Effector CD8-positive, alpha-beta T cell (primary cell): ENCODE measurements around the gene OR2AJ1.

Source experiments
- DNase-seq: peaks from one replicate; lab custom pipeline; 2025; lab: John Stamatoyannopoulos, UW
- total RNA-seq, 4 experiments: gene quantifications; one replicate each; lab custom pipeline; 2026; lab: John Stamatoyannopoulos, UW

OR2AJ1 gene, protein sequence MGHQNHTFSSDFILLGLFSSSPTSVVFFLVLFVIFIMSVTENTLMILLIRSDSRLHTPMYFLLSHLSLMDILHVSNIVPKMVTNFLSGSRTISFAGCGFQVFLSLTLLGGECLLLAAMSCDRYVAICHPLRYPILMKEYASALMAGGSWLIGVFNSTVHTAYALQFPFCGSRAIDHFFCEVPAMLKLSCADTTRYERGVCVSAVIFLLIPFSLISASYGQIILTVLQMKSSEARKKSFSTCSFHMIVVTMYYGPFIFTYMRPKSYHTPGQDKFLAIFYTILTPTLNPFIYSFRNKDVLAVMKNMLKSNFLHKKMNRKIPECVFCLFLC
- total RNA-seq: 0 reads per million in 4 experiments

DNA sequence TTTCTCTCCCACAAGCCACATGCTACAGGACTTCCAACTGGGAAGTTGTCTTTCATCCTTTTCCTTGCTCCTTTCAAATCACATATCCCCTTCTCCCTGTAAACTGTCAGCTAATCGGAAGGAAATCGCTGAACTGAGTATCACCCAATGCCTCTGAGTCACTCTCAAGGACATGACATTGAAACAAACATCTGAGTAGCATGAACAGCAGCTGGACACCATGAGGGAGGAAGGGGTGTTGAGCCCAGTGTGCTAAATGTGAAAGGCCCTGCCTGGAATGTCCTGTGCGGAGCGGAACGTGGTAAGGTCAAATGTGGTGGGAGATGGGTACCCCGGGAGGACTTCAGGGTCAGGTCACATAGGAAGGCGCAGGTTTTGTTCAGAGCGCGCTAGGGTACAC, at the start of gene OR2AJ1:
OR2AJ1 (plus strand) TSS at position 22 of the 400 bp plus-strand sequence. CDS start 8,880 bp downstream, outside the sequence.
- DNase-seq: no peak

DNA sequence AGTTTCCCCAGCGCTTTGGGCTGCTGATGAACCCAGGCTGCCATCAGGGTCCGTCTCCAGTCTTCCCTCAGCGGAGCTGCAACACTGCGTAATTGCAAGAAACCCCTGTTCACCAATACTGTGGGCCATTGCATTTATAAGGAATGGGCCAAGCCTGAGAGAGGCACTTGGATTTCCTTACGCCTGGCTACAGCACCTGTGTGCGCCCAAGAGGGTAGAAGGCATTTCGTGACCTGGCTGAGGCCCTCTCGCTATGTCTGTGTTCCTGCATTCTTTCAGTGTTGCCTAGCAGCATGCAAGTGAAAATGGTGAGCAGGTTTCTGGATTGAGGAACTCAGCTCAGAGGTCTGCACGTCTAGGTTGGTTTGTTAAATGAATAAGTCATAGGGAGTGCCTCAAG, 41.3 kb upstream of the OR2AJ1 start:
- DNase-seq: no peak

DNA sequence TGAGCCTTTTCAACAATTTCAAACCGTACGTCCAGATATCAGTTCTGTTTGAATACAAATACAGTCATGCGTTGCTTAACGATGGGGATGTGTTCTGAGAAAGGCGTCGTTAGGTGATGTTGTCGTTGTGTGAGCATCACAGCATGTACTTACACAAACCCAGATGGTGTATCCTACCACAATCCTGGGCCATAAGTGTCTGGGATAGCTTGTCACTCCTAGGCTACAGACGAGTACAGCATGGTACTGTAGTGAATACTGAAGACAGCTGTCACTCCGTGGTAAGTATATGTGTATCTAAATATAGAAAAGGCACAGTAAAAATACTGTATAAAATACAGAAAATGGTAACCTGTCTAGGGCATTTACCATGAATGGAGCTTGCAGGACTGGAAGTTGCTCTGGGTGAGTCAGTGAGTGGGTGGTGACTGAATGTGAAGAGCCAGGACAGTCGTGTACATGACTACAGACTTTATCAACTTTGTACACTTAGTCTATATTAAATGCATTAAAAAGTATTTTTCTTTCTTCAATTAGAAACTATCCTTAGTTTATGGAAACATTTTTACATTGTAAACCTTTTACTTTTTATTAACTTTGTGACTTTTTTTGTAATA, 39.8 kb upstream of the OR2AJ1 start:
- no peak for DNase-seq

DNA sequence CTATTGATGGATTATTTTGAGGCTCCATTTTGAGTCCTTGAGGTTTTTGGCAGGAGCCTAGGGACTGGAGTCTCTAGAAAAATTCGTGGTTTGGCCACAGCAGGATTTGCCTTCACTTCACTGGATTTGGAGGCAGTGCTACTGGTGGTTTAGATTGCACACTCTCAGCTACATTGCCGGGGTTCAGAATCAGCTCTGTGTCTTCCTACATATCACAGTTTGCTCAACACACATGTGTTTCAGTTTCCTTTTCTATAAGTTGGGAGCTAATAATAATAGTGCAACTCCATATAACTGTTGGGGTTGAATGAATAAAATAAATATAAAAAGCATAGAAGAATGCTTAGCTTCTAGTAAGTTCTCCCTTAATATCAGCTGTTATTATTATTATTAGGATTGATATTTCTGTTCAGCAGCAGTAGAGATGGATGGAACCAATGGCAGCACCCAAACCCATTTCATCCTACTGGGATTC, 29.5 kb upstream of the OR2AJ1 start, which contains the start of gene OR2W3:
OR2W3 (plus strand) TSS at position 425 of the 475 bp plus-strand sequence; CDS start at position 425, 0 bp downstream.
- no peak for DNase-seq

DNA sequence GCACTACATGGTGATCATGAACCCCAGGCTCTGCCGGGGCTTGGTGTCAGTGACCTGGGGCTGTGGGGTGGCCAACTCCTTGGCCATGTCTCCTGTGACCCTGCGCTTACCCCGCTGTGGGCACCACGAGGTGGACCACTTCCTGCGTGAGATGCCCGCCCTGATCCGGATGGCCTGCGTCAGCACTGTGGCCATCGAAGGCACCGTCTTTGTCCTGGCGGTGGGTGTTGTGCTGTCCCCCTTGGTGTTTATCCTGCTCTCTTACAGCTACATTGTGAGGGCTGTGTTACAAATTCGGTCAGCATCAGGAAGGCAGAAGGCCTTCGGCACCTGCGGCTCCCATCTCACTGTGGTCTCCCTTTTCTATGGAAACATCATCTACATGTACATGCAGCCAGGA, 28.7 kb upstream of the OR2AJ1 start:
- DNase-seq: no peak

DNA sequence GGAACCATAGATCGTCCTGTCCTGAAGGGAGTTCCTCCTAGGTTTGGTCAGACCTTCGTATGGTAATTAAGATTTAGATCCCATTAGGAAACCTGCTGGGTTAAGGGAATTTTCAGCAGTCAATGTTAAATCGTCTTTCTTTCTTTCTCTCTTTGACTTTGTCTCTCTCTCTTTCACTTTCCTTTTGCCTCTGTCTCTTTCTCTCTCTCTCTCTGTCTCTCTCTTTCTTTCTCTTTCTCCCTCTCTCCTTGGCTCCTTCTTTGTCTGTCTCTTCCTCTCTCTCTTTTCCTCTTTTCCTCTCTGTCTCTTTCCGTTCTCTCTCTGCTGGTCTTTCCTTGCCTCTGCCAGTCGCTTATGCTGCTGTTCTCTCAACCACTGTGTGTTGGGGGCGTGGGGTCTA, 20.6 kb upstream of the OR2AJ1 start:
- DNase-seq: no peak

DNA sequence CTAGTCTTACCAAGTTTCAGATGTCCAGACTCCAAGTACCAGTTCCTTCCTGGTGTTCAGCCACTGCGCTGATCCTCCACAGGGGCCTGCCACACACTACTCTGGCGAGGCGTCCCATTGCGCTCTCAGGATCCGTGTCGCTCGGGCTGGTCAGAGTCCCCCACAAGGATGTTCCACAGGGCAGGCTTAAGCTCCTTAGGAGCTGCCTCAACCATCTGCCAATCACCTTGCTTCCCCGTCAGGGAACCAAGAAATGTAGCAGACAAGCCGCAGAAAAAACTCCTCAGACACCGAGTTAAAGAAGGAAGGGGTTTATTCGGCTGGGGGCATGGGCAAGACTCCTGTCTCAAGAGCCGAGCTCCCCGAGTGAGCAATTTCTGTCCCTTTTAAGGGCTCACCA, 19.5 kb upstream of the OR2AJ1 start:
- no peak for DNase-seq

DNA sequence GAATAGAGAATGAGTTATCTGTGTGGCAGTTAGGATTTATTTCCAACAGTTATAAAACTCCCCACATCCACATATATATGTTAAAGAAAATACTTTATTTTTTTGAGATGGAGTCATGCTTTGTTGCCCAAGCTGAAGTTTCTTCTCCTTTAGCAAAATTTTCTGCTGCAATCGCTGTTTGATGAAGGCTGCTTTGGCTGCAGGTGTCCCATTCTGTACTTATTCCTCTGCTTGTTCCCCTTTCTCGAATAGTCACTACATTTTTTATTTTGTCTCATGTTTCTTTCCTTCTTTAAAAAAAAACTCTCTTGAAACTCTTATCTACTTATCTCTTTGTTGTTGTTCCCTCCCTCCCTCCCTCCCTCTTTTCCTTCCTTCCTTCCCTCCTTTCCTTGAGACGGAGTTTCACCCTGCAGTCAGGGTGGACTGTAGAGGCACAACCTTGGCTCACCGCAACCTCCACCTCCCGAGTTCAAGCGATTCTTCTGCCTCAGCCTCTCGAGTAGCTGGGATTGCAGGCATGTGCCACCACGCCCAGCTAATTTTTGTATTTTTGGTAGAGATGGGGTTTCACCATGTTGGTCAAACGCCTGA, 18.7 kb upstream of the OR2AJ1 start:
- no peak for DNase-seq

DNA sequence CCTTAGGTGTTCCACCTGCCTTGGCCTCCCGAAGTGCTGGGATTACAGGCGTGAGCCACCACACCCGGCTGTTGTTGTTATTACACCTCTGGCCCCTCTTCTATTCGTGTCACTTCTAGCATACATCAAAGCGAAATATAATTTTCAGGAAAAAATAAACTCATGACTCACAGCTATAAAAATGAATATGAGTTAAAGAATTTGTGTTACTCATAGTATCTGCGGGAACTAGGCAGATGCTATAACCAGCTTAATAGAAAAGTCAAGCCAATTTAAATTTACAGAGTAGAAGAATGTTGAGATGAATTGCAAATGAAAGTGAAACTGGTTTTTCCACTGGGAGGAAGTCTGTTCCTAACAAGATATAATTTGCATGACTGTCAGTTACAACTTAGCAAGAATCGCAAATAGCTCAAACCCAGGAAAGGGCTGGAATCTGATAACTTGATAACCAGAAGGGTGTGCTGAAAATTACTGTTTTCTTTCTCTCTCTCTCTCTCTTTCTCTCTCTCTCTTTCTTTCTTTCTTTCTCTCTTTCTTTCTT, 18.1 kb upstream of the OR2AJ1 start:
- no peak for DNase-seq

DNA sequence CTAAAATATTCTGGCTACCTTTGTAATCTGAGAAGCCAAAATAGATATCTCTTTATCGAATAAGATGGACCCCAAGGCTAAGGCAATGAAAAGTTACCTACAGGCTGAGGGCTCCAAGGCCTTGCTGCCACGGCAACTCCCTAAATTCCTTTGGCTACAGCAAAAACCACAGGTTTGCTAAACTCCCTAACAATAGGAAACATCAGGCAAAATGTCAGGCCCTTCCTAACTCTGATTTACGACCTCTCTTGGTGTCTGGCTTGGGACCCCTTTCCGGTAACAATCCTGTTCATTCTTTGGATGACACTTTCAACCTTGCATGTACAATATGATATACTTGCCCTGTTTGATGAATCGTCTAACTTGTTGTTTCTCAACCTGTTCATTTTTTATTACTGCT, 15.9 kb upstream of the OR2AJ1 start:
- DNase-seq: no peak

DNA sequence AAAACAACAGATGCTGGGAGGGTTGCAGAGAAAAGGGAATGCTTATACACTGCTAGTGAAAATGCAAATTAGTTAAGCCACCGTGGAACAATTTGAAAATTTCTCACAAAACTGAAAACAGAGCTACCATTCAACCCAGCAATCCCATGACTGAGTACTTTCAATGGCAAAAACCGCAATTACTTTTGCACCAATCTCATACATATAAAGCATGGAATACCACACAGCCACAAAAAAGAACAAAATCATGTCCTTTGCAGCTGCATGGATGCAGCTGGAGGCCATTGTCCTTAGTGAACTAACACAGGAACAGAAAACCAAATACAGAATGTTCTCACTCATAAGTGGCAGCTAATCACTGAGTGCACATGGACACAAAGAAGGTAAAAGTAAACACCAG, 10.9 kb upstream of the OR2AJ1 start:
- no peak for DNase-seq

DNA sequence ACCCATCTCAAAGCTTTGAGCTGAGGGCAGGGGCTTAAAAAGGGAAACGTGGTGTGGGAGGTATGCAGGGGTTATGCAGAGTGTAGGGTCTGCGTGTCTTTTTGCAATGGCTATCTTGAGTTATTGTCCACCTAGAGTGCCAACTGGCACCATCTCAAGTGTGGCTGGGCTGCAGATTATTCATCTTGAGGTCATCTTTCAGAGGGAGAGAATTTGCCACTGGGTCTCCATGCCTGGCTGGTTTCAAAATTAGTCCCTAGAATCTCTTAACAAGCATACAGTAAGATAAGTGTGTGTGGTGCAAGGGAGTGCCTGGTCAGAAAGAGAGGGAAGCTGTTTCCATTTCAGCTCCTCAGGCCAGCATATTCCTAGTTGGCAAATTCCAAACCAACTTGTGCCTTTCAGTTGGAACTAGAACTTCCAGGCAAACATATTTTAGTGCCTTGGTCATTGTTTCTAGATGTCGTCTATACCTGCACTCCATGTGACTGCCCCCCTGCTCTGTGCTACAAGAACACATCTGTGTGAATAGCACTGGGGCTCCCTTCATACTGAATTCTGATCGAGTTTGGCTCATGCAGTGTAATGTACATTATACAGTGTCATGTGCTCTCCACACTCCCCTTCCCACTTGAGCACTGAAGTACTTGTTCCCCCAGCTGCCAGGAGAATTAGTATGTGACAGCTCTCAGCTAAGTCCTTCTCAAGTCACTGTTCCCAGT, 9.6 kb upstream of the OR2AJ1 start:
- no peak for DNase-seq

DNA sequence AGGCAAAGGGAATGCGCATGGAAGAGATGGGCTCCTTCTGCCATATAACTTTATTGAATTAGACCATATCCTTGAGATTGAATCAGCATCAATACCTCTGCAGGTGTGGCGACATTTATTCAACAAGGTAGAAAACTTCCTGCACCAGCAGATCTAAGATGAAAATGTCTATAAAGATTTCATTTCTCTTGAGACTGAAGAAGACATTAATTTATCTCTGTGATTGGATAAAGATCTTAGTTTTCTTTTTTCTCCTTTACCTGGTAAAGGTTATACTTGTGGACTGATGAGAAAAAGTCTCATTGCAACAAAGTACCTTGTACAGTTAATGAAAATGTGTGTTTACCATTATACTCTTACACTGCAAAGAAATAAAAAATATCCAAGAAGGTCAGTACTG, 4.7 kb upstream of the OR2AJ1 start, which contains the start of gene OR2T8:
OR2T8 (plus strand) TSS at position 301 of the 400 bp plus-strand sequence. CDS start 766 bp downstream, outside the sequence.
- no peak for DNase-seq

DNA sequence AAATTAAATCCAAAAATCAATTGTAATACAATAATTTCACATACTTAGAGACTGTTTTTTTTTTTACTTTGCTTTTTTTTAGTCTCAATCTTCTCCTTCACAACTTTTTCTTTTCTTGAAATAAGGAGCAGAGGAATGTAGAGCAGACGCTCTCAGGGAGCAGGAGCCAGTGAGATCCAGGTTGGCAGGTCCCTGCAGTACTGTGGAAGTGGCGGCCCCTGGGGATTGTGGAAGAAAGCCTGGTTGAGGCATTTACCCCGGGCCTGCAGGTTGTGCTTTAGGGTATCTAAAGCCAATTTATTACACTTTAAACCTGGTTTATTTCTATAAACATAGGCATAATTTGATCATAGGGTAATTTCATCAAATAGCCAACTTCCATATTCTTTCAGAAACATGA, 748 bp upstream of the OR2AJ1 start:
- DNase-seq: no peak

DNA sequence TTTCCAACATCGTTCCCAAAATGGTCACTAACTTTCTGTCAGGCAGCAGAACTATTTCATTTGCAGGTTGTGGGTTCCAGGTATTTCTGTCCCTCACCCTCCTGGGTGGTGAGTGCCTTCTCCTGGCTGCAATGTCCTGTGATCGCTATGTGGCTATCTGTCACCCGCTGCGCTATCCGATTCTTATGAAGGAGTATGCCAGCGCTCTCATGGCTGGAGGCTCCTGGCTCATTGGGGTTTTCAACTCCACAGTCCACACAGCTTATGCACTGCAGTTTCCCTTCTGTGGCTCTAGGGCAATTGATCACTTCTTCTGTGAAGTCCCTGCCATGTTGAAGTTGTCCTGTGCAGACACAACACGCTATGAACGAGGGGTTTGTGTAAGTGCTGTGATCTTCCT, 9.3 kb downstream of the OR2AJ1 start:
- no peak for DNase-seq

DNA sequence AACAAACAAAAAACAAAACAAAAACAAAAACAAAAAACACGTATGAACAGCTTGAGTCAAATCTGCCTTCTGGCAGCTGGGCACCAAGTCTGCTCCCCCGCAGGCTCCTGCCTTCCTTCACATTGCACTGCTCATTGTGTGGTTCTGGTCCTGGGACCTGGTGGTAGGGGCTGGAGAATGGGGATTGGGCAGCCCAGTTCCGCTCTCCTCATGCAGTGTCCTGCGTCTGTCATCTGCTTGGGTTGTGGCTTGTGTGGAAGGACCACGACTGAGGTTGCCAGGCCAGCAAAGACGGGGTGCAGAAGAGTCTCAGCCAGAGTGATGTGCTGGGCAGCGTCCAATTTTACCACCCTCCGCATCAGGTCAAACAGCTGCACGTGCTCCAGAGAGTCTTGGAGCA, 11.1 kb downstream of the OR2AJ1 start:
- DNase-seq: no peak

DNA sequence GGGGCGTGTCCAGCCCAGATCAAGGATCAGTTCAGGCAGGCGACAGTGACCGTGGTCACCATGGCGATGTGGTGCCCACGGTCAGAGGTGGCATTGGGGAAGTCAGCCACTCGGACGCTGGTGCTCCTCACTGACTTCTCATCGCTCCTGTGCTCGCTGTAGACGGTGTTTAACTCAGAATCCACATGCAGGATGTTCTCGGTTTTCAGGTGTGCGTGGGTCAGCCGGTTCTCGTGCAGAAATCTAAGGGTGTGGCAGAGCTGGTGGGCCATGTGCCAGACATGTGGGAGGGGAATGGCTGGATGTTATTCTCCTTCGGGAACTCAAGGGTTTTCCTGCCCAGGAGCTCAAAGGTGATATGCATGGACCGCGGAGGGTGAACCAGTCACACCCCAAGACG, 11.7 kb downstream of the OR2AJ1 start:
- DNase-seq: no peak

DNA sequence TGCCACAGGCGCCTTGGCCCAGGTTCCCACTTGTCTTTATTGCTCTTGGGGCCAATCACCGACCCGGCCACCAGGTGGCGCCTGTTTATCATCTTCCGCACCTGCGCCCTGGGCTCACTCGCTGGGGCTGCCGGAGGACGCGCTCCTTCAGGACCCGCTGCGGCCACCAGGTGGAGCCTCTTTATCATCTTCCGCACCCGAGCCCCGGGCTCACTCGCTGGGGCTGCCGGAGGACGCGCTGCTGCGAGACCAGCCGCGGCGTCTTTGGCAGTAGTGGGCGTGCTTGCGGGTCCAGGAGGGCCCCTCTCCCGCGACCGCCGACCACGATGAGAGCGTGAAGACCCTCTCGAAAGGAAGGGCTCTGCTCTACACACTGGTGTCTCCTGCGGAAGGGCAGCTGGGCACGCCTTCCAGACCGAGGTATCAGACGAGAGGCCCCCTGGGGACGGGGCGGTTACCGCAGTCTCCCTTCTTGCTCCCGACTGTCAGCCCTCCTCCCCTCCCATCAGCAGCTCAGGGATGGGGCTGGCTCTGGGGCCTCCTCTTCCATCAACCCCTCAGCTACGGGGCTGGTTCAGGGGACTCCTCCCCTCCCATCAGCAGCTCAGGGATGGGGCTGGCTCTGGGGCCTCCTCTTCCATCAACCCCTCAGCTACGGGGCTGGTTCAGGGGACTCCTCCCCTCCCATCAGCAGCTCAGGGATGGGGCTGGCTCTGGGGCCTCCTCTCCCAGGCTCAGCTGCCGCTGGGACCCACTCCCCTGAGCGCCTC, 12.5 kb downstream of the OR2AJ1 start:
- peak; percentile 83 for DNase-seq

DNA sequence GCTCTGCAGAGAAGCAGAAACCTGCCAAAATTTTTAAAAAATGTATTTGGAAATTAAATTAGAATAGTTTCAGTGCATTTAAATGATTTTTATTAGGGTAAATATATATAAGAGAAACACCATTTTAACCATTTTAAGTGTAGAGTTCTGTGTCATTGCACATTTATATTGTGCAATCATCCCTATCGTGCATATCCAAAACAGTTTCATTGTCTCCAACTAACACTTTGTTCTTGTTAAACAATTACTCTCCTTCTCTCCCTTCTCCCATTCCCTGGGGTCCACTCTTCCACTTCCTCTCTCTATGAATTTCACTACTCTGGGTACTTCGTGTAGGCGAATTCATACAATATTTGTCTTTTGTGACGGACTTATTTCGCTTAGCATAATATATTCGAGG, 17.9 kb downstream of the OR2AJ1 start:
- no peak for DNase-seq

DNA sequence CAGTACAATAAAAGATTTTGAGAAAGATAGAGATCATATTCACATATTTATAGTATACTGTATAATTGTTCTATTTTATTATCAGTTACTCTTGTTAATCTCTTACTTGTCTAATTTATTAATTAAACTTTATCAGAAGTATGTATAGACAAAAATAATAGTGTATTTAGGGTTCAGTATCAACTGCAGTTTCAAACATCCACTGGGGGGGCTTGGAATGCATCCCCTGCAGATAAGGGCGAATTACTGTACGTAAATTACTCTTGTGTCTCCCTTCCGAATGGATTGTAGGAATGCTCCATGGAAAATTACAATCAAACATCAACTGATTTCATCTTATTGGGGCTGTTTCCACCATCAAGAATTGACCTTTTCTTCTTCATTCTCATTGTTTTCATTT, 23.9 kb downstream of the OR2AJ1 start, which contains the start of gene OR2L8:
OR2L8 (plus strand) TSS at position 301 of the 400 bp plus-strand sequence; CDS start at position 301, 0 bp downstream.
- no peak for DNase-seq

DNA sequence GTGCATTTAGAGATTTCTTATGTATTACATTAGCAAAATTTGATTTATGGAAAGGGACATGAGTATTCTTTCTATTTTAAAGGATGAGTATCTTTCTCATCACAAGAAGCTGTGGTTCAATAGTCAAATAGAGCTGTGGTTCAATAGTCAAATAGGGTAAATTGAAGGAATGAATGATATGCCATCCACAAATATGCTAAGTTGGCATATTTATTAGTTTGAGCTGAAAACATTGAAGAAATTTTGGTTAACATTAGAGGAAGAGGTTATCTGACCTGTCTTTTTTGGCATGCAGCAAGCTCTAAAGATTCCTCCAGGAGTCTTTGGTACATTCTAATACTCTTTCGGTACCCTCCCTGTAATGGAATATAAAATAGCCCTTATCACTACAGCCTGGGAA, 28.7 kb downstream of the OR2AJ1 start:
- DNase-seq: no peak
